K562 (cell line): ENCODE measurements around the gene LY6G6D. TPM values are rescaled to one million over a fixed set of nuclear protein-coding genes. Genes with fewer than 3 reads are reported as not detected.
A peak's percentile ranks its signal among the peaks of the same experiment; 100 is the strongest.

Source experiments
- CHD1 ChIP-seq: fragments of 200-600 bp; sonication (generic); IDR thresholded peaks from one replicate; pipeline ENCODE4 v1.6.1; 2012; ENCODE audit warnings: mild to moderate bottlenecking, moderate library complexity, low read length, inconsistent platforms
- CREBBP ChIP-seq: IDR thresholded peaks from one replicate; pipeline ENCODE4 v1.6.1; 2012; ENCODE audit warnings: low read depth, mild to moderate bottlenecking, control low read depth, inconsistent platforms, low read length
- CSDE1 ChIP-seq, 2 experiments: fragments of 450-650 bp; IDR thresholded peaks; 2 replicates each; pipeline ENCODE4 v1.6.1; 2016; ENCODE audit warnings: mild to moderate bottlenecking in 1 of 2
- DEAF1 ChIP-seq: fragments of 450-650 bp; formaldehyde crosslinking; IDR thresholded peaks from 2 replicates; pipeline ENCODE4 v1.4.0; 2020; ENCODE audit warnings: mild to moderate bottlenecking, moderate library complexity
- EP300 ChIP-seq: IDR thresholded peaks from 2 replicates; pipeline ENCODE4 v1.6.1; 2012; ENCODE audit warnings: low read length, improper control_type of control experiment
- ETV5 ChIP-seq: sonication (generic); formaldehyde crosslinking; IDR thresholded peaks from 2 replicates; pipeline ENCODE4 v1.4.0; 2020; ENCODE audit warnings: low read depth, mild to moderate bottlenecking, missing genetic modification reagents
- HNRNPUL1 ChIP-seq: fragments of 200-400 bp; formaldehyde crosslinking; IDR thresholded peaks from 2 replicates; pipeline ENCODE4 v1.6.1; 2017; ENCODE audit warnings: low read length
- NR2C2 ChIP-seq, 2 experiments: fragments of 200-800 bp in 1 of 2; sonication (Bioruptor generic) in 1 of 2; sonication (generic) in 1 of 2; formaldehyde crosslinking in 1 of 2; IDR thresholded peaks; 2 replicates each; pipeline versions ENCODE4 v1.6.1 to v1.8.0; 2016 to 2022; ENCODE audit warnings: mild to moderate bottlenecking in 1 of 2, missing compliant biosample characterization in 1 of 2, missing genetic modification characterization in 1 of 2, missing genetic modification reagents in 1 of 2
- NUFIP1 ChIP-seq: fragments of 450-650 bp; IDR thresholded peaks from 2 replicates; pipeline ENCODE4 v1.6.1; 2018; ENCODE audit not compliant: partially characterized antibody
- RBM14 ChIP-seq: fragments of 200-400 bp; formaldehyde crosslinking; IDR thresholded peaks from 2 replicates; pipeline ENCODE4 v1.6.1; 2018; ENCODE audit warnings: low read depth, mild to moderate bottlenecking, low read length, moderate library complexity, borderline replicate concordance; ENCODE audit not compliant: insufficient read depth
- SMAD1 ChIP-seq: fragments of 150-350 bp; IDR thresholded peaks from 2 replicates; pipeline ENCODE4 v1.6.1; 2014; ENCODE audit warnings: low read length, low read depth; ENCODE audit not compliant: partially characterized antibody
- STAT5B ChIP-seq: fragments of 250-450 bp; sonication (Bioruptor Pico); IDR thresholded peaks from 2 replicates; pipeline ENCODE4 v1.8.0; 2021; ENCODE audit warnings: mild to moderate bottlenecking, inconsistent platforms
- THAP12 ChIP-seq: fragments of 250-450 bp; sonication (Bioruptor Pico); IDR thresholded peaks from 2 replicates; pipeline ENCODE4 v1.9.0; 2021; ENCODE audit warnings: mild to moderate bottlenecking, inconsistent platforms
- THRB ChIP-seq: fragments of 450-650 bp; formaldehyde crosslinking; conservative IDR thresholded peaks from 2 replicates; pipeline ENCODE4 v1.4.0; 2022; ENCODE audit warnings: mild to moderate bottlenecking, missing genetic modification characterization
- TRIM28 ChIP-seq: fragments of 450-650 bp; IDR thresholded peaks from 2 replicates; pipeline ENCODE4 v1.6.1; 2017
- U2AF1 ChIP-seq: fragments of 200-400 bp; formaldehyde crosslinking; optimal IDR thresholded peaks from 2 replicates; pipeline ENCODE3; 2017; ENCODE audit warnings: mild to moderate bottlenecking, low read depth, low read length, moderate library complexity
- XRCC4 ChIP-seq: IDR thresholded peaks from one replicate; pipeline ENCODE4 v1.6.1; 2011; ENCODE audit not compliant: insufficient read depth, insufficient read length; ENCODE audit errors: extremely low read depth
- ZEB2 ChIP-seq: fragments of 450-650 bp; IDR thresholded peaks from 2 replicates; pipeline ENCODE4 v1.6.1; 2016
- ZNF174 ChIP-seq: fragments of 250-450 bp; sonication (Bioruptor Pico); IDR thresholded peaks from 2 replicates; pipeline ENCODE4 v1.4.0; 2020; ENCODE audit warnings: mild to moderate bottlenecking
- ZNF212 ChIP-seq: fragments of 450-650 bp; formaldehyde crosslinking; IDR thresholded peaks from 2 replicates; pipeline ENCODE4 v1.4.0; 2020; ENCODE audit warnings: mild to moderate bottlenecking
- ZNF24 ChIP-seq: fragments of 450-650 bp; IDR thresholded peaks from 2 replicates; pipeline ENCODE4 v1.6.1; 2016
- ZNF354B ChIP-seq: fragments of 250-450 bp; sonication (Bioruptor Pico); IDR thresholded peaks from 2 replicates; pipeline ENCODE4 v1.4.0; 2020
- ZNF584 ChIP-seq: fragments of 200-800 bp; sonication (Bioruptor generic); IDR thresholded peaks from 2 replicates; pipeline ENCODE4 v1.6.1; 2016; ENCODE audit warnings: low read depth, mild to moderate bottlenecking, missing genetic modification characterization, missing compliant biosample characterization
- ZNF644 ChIP-seq: fragments of 200-800 bp; sonication (Bioruptor generic); IDR thresholded peaks from 2 replicates; pipeline ENCODE4 v1.6.1; 2016; ENCODE audit warnings: low read depth, missing genetic modification characterization, missing compliant biosample characterization
- ZZZ3 ChIP-seq: fragments of 450-650 bp; IDR thresholded peaks from 2 replicates; pipeline ENCODE4 v1.6.1; 2016; ENCODE audit warnings: antibody characterized with exemption, mild to moderate bottlenecking, moderate library complexity
- polyA plus RNA-seq, 8 experiments: library from polyadenylated mRNA; depleted of rRNA in 4 of 8; stranded (reverse) in 5 of 8; unstranded in 3 of 8; fragments of >200 nt; fragmentation: Nextera tagmentation in 2 of 8; fragmentation: Illumina TruSeq in 1 of 8; extraction: Ambion mirVana in 2 of 8; extraction: Trizol in 1 of 8; gene quantifications; 2 replicates each; pipeline versions ENCODE4 v1.2.1 to v1.2.3, GENCODE V29; 2011 to 2014; ENCODE audit warnings: inconsistent platforms in 1 of 8, missing spikeins in 1 of 8
- total RNA-seq, 7 experiments: library from RNA; depleted of rRNA in 6 of 7; stranded (reverse); fragments of >200 nt in 6 of 7; fragmentation: Illumina TruSeq in 2 of 7; extraction: Trizol in 2 of 7; gene quantifications; 2 replicates each; pipeline versions ENCODE4 v1.2.1 to v1.2.3, GENCODE V29; 2011 to 2021; ENCODE audit warnings: low replicate concordance in 1 of 7

Gene LY6G6D
- total and polyA plus RNA-seq, 9 of the 15 experiments (the other 6 are each of a cell fraction or from before 2014, with no cell fraction given) = 0.30 to 0.38 TPM; not detected in 7

GRCh38 chr6:31729979-31730630 lies 15.0 kb downstream of the LY6G6D start (continued):
- no peak for TF ChIP-seq CHD1
- peak; percentile 89; the same call in 1 of the 2 replicates for TF ChIP-seq ZNF174 (CRISPR knock-in tag)
- TF ChIP-seq HNRNPUL1 = no peak
- peak; percentile 98 for TF ChIP-seq ZNF212 (CRISPR knock-in tag)
- no peak for TF ChIP-seq CREBBP
- no peak for TF ChIP-seq ZNF644 (tag)
- TF ChIP-seq XRCC4 = no peak
- TF ChIP-seq CSDE1 (IDR thresholded peaks at IDR 0.05) = no peak
- TF ChIP-seq NR2C2 (CRISPR knock-in tag; IDR thresholded peaks at IDR 0.05) = 0 out of 2 replicates have a peak, but pooled peaks have one; percentile 6
- no peak for TF ChIP-seq NR2C2 (tag; IDR thresholded peaks at IDR 0.05)
- TF ChIP-seq ZNF24 = no peak
- TF ChIP-seq DEAF1 (CRISPR knock-in tag) = peak; percentile 96
- no peak; the same call in 1 of the 2 replicates for TF ChIP-seq ZNF354B (CRISPR knock-in tag)
- TF ChIP-seq THAP12 = peak; percentile 93
- peak; percentile 3 for TF ChIP-seq SMAD1
- no peak for TF ChIP-seq EP300
- TF ChIP-seq THRB = peak; percentile 99
- no peak for TF ChIP-seq ZNF584 (CRISPR knock-in tag)
- TF ChIP-seq RBM14 = no peak
- no peak for TF ChIP-seq TRIM28
- TF ChIP-seq NUFIP1 = no peak
- TF ChIP-seq STAT5B (CRISPR knock-in tag) = no peak
- TF ChIP-seq ETV5 (CRISPR knock-in tag) = no peak
- TF ChIP-seq ZEB2 = no peak
- no peak for TF ChIP-seq ZZZ3
- TF ChIP-seq U2AF1 = no peak
